DMS153 treated with DMSO at 0.1 percent for 48 hours (cell line): ENCODE data around the gene ARHGEF28.

ENCODE experiments used
- DNase-seq: peaks from one replicate; lab custom pipeline; 2025; ENCODE audit not compliant: unreplicated experiment; lab: John Stamatoyannopoulos, UW

The ARHGEF28 gene

GRCh38 chr5:73625944-73626811 lies at the start of gene ARHGEF28:
ARHGEF28 (plus strand) TSS chr5:73626196; CDS start chr5:73684852, 58,656 bp downstream.
- peak; percentile 8 for DNase-seq

- no peak for DNase-seq
Measured at GRCh38 chr5:73582285-73583145, 43.5 kb upstream of the ARHGEF28 start.

- no peak for DNase-seq
Measured at GRCh38 chr5:73587923-73588322, 38.1 kb upstream of the ARHGEF28 start.

GRCh38 chr5:73591102-73591695 lies 34.8 kb upstream of the ARHGEF28 start:
- DNase-seq = peak; percentile 60

GRCh38 chr5:73591698-73592501 lies 34.1 kb upstream of the ARHGEF28 start:
- no peak for DNase-seq

- no peak for DNase-seq
Measured at GRCh38 chr5:73592551-73592950, 33.4 kb upstream of the ARHGEF28 start.

- no peak for DNase-seq
Measured at GRCh38 chr5:73596705-73597328, 29.2 kb upstream of the ARHGEF28 start.

- DNase-seq = no peak
Measured at GRCh38 chr5:73599380-73599779, 26.6 kb upstream of the ARHGEF28 start.

- no peak for DNase-seq
Measured at GRCh38 chr5:73603998-73604397, 22.0 kb upstream of the ARHGEF28 start.

GRCh38 chr5:73605223-73606087 lies 20.5 kb upstream of the ARHGEF28 start:
- DNase-seq = no peak

- DNase-seq = no peak
Measured at GRCh38 chr5:73606206-73606753, 19.7 kb upstream of the ARHGEF28 start.

- DNase-seq = no peak
Measured at GRCh38 chr5:73607228-73607627, 18.8 kb upstream of the ARHGEF28 start.

- DNase-seq = no peak
Measured at GRCh38 chr5:73612799-73613198, 13.2 kb upstream of the ARHGEF28 start.

- no peak for DNase-seq
Measured at GRCh38 chr5:73615085-73615484, 10.9 kb upstream of the ARHGEF28 start.

- DNase-seq = no peak
Measured at GRCh38 chr5:73615947-73616346, 10.0 kb upstream of the ARHGEF28 start.

GRCh38 chr5:73617510-73618279 lies 8.3 kb upstream of the ARHGEF28 start:
- no peak for DNase-seq

- DNase-seq = no peak
Measured at GRCh38 chr5:73619606-73620333, 6.2 kb upstream of the ARHGEF28 start.

GRCh38 chr5:73620334-73620687 lies 5.7 kb upstream of the ARHGEF28 start:
- no peak for DNase-seq
